Suprapubic skin (tissue), 4 donors: ENCODE data around the gene CFAP119.

Experiments
- CTCF ChIP-seq, 2 donors: fragments of 200-600 bp in 1 of 2; fragments of 450-650 bp in 1 of 2; sonication (generic) in 1 of 2; IDR thresholded peaks; one replicate each; pipeline ENCODE4 v1.5.1; 2016 to 2019; ENCODE audit warnings: antibody characterized with exemption in 2 of 2, mild to moderate bottlenecking in 1 of 2, moderate library complexity in 1 of 2
- EP300 ChIP-seq: sonication (generic); formaldehyde crosslinking; IDR thresholded peaks from one replicate; pipeline ENCODE4 v1.6.1; 2017; ENCODE audit warnings: antibody characterized with exemption
- POLR2A ChIP-seq, 2 donors: fragments of 450-650 bp; IDR thresholded peaks; one replicate each; pipeline ENCODE4 v1.6.1; 2017; ENCODE audit warnings: antibody characterized with exemption in 2 of 2, mild to moderate bottlenecking in 2 of 2, moderate library complexity in 2 of 2
- POLR2AphosphoS5 ChIP-seq, 3 donors: sonication (generic); formaldehyde crosslinking; IDR thresholded peaks; one replicate each; pipeline ENCODE4 v1.6.1; 2017; ENCODE audit warnings: antibody characterized with exemption in 3 of 3

- TF ChIP-seq EP300, result no peak
- no peak for TF ChIP-seq POLR2A (IDR thresholded peaks at IDR 0.05)
- TF ChIP-seq POLR2AphosphoS5 (IDR thresholded peaks at IDR 0.05), result no peak
- no peak for TF ChIP-seq CTCF (IDR thresholded peaks at IDR 0.05)
These were observed 32.8 kb downstream of the CFAP119 start for GRCh38 chr16:30728899-30729672.
